Measurements from ENCODE around the gene TTC9.

- TF ChIP-seq CTCF (conservative IDR thresholded peaks at IDR 0.05; ENCODE audit: low read depth in 2 of 2) = no peak
- no peak for TF ChIP-seq POLR2AphosphoS5 (IDR thresholded peaks at IDR 0.05; ENCODE audit: low read depth)
- TF ChIP-seq ZNF114 (CRISPR knock-in tag; IDR thresholded peaks at IDR 0.05) = no peak
- no peak for TF ChIP-seq EZH2phosphoT487 (IDR thresholded peaks at IDR 0.05; ENCODE audit: unreplicated experiment)
- TF ChIP-seq EZH2 (IDR thresholded peaks at IDR 0.05; ENCODE audit: low read depth, unreplicated experiment) = no peak
- no peak for TF ChIP-seq REST (IDR thresholded peaks at IDR 0.05; ENCODE audit: unreplicated experiment)
- TF ChIP-seq ZNF462 (CRISPR knock-in tag; IDR thresholded peaks at IDR 0.05) = no peak
Observed at GRCh38 chr14:70594461-70594860, 47.3 kb upstream of the TTC9 start.
